ENCODE measurements around the gene HERC2.

DNA sequence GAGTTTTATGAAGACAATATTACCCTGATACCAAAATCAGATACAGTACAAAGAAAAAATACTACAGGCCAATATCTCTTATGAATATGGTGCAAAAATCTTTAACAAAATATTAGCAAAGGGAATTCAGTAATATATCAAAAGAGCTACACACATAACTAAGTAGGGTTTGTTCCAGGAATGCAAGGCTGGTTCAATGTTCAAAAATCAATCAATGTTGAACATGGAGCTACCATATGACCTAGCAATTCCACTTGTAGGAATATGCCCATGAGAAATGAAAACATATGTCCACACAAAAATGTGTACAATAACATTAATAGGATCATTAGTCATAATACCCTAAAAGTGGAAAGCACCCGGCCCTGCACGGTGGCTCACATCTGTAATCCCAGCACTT is 230.7 kb downstream of the HERC2 start:
- TF ChIP-seq POLR2A (IDR thresholded peaks at IDR 0.05) = no peak
- TF ChIP-seq, protein P1, sequence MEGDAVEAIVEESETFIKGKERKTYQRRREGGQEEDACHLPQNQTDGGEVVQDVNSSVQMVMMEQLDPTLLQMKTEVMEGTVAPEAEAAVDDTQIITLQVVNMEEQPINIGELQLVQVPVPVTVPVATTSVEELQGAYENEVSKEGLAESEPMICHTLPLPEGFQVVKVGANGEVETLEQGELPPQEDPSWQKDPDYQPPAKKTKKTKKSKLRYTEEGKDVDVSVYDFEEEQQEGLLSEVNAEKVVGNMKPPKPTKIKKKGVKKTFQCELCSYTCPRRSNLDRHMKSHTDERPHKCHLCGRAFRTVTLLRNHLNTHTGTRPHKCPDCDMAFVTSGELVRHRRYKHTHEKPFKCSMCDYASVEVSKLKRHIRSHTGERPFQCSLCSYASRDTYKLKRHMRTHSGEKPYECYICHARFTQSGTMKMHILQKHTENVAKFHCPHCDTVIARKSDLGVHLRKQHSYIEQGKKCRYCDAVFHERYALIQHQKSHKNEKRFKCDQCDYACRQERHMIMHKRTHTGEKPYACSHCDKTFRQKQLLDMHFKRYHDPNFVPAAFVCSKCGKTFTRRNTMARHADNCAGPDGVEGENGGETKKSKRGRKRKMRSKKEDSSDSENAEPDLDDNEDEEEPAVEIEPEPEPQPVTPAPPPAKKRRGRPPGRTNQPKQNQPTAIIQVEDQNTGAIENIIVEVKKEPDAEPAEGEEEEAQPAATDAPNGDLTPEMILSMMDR (IDR thresholded peaks at IDR 0.05) = no peak

Data from sigmoid colon (tissue), 3 donors.